ENCODE data around the gene KCNH3. TPM values are rescaled to one million over a fixed set of nuclear protein-coding genes. Genes with fewer than 3 reads are reported as not detected.

Gene KCNH3
- total and polyA plus RNA-seq, 2 experiments from 2014 or later: 0.21 to 0.52 TPM

DNA sequence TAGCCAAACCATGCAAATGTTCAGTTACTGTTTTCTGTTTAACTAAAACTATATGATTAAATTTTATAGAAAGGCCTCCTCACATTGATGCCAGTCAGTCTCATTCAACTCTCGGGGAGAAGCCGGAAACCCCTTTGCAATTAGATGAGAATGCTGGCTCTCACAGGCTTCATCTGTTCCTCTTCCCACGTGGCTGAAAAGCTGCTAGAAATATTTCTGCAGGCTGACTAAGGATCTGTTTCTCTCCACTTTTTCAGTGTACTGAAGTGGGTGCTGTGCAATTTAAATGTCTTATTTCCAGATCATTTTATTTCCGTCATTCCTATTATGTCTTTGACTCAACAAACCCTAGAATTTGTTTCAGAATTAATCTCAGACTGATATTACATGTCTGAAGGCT, 17.4 kb upstream of the KCNH3 start:
- Mint-ChIP-seq H3K9me3 (no peaks in the 10 kb centered on the region), H3K36me3 (ENCODE audit: low read depth) (peaks cover 14% of the 10 kb centered on the region), H3K4me1 (no peaks in the 10 kb centered on the region), H3K27ac (no peak overlapping the region), H3K4me3 (no peak overlapping the region), H3K27me3 (ENCODE audit: insufficient read depth, low read depth, poor library complexity) (no peaks in the 10 kb centered on the region)
- ATAC-seq: no peak
- DNase-seq (ENCODE audit: low spot score): no peak
- H3K79me2 ChIP-seq (replicated peaks; ENCODE audit: insufficient read depth): no peaks in the 10 kb centered on the region
- H3K27ac ChIP-seq (ENCODE audit: low read depth): no peak overlapping the region
- H3K9me2 ChIP-seq (ENCODE audit: insufficient read depth): no peaks in the 10 kb centered on the region
- TF ChIP-seq JUNB (IDR thresholded peaks at IDR 0.05; ENCODE audit: unreplicated experiment): no peak
- no peak for TF ChIP-seq EZH2phosphoT487 (IDR thresholded peaks at IDR 0.05; ENCODE audit: unreplicated experiment)
- no peak for TF ChIP-seq NANOG (IDR thresholded peaks at IDR 0.05; ENCODE audit: borderline replicate concordance)
- no peak for TF ChIP-seq STAT1 (IDR thresholded peaks at IDR 0.05; ENCODE audit: unreplicated experiment)
- no peak for TF ChIP-seq ZNF331 (CRISPR knock-in tag; IDR thresholded peaks at IDR 0.05; ENCODE audit: low read depth)
- TF ChIP-seq REST (IDR thresholded peaks at IDR 0.05; ENCODE audit: unreplicated experiment): no peak
- TF ChIP-seq CREB1 (CRISPR knock-in tag; IDR thresholded peaks at IDR 0.05; ENCODE audit: low read depth): no peak
- TF ChIP-seq EZH2 (IDR thresholded peaks at IDR 0.05; ENCODE audit: low read depth, unreplicated experiment): no peak
- TF ChIP-seq ZNF462 (CRISPR knock-in tag; IDR thresholded peaks at IDR 0.05): no peak
- no peak for TF ChIP-seq ZNF114 (CRISPR knock-in tag; IDR thresholded peaks at IDR 0.05)
- TF ChIP-seq, protein P1, sequence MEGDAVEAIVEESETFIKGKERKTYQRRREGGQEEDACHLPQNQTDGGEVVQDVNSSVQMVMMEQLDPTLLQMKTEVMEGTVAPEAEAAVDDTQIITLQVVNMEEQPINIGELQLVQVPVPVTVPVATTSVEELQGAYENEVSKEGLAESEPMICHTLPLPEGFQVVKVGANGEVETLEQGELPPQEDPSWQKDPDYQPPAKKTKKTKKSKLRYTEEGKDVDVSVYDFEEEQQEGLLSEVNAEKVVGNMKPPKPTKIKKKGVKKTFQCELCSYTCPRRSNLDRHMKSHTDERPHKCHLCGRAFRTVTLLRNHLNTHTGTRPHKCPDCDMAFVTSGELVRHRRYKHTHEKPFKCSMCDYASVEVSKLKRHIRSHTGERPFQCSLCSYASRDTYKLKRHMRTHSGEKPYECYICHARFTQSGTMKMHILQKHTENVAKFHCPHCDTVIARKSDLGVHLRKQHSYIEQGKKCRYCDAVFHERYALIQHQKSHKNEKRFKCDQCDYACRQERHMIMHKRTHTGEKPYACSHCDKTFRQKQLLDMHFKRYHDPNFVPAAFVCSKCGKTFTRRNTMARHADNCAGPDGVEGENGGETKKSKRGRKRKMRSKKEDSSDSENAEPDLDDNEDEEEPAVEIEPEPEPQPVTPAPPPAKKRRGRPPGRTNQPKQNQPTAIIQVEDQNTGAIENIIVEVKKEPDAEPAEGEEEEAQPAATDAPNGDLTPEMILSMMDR (conservative IDR thresholded peaks at IDR 0.05; ENCODE audit: low read depth in 2 of 2): no peak
- no peak for TF ChIP-seq POLR2AphosphoS5 (IDR thresholded peaks at IDR 0.05; ENCODE audit: low read depth)
- TF ChIP-seq, protein P2, sequence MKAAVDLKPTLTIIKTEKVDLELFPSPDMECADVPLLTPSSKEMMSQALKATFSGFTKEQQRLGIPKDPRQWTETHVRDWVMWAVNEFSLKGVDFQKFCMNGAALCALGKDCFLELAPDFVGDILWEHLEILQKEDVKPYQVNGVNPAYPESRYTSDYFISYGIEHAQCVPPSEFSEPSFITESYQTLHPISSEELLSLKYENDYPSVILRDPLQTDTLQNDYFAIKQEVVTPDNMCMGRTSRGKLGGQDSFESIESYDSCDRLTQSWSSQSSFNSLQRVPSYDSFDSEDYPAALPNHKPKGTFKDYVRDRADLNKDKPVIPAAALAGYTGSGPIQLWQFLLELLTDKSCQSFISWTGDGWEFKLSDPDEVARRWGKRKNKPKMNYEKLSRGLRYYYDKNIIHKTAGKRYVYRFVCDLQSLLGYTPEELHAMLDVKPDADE (IDR thresholded peaks at IDR 0.05): no peak
- H3K4me1 ChIP-seq (ENCODE audit: insufficient read depth): no peaks in the 10 kb centered on the region
- no peaks in the 10 kb centered on the region for H3K36me3 ChIP-seq (ENCODE audit: insufficient read depth)
- no peak overlapping the region for H3K4me2 ChIP-seq
- H3F3A ChIP-seq (replicated peaks; ENCODE audit: low read depth): no peaks in the 10 kb centered on the region
- H4K20me1 ChIP-seq (replicated peaks; ENCODE audit: insufficient read depth): no peaks in the 10 kb centered on the region; the same call in 1 of the 2 replicates
- no peak overlapping the region for H3K4me3 ChIP-seq
- no peaks in the 10 kb centered on the region for H3K27me3 ChIP-seq (ENCODE audit: insufficient read depth)
- no peak overlapping the region for H2AFZ ChIP-seq

Measured in GM23338 (cell line).